Suprapubic skin (tissue), 4 donors: ENCODE measurements around the gene TESK1. TPM values are rescaled to one million over a fixed set of nuclear protein-coding genes. Genes with fewer than 3 reads are reported as not detected.

Experiments
- DNase-seq, 2 donors: peaks; one replicate each; pipeline ENCODE4 v3.0.0-alpha.2; 2019; ENCODE audit warnings: low spot score in 2 of 2
- H3K27ac ChIP-seq: fragments of 200-600 bp; sonication (generic); one replicate; pipeline ENCODE4 v1.5.1; 2019
- H3K27me3 ChIP-seq: fragments of 200-600 bp; sonication (generic); one replicate; pipeline ENCODE4 v1.5.1; 2019
- H3K36me3 ChIP-seq: fragments of 200-600 bp; sonication (generic); one replicate; pipeline ENCODE4 v1.5.1; 2019
- H3K4me1 ChIP-seq: fragments of 200-600 bp; sonication (generic); one replicate; pipeline ENCODE4 v1.5.1; 2019
- H3K4me3 ChIP-seq: fragments of 200-600 bp; sonication (generic); one replicate; pipeline ENCODE4 v1.5.1; 2019; ENCODE audit warnings: mild to moderate bottlenecking
- H3K9me3 ChIP-seq: fragments of 200-600 bp; sonication (generic); one replicate; pipeline ENCODE4 v1.5.1; 2019
- EP300 ChIP-seq: sonication (generic); formaldehyde crosslinking; IDR thresholded peaks from one replicate; pipeline ENCODE4 v1.6.1; 2017; ENCODE audit warnings: antibody characterized with exemption
- POLR2A ChIP-seq, 2 donors: fragments of 450-650 bp; IDR thresholded peaks; one replicate each; pipeline ENCODE4 v1.6.1; 2017; ENCODE audit warnings: antibody characterized with exemption in 2 of 2, mild to moderate bottlenecking in 2 of 2, moderate library complexity in 2 of 2
- POLR2AphosphoS5 ChIP-seq, 3 donors: sonication (generic); formaldehyde crosslinking; IDR thresholded peaks; one replicate each; pipeline ENCODE4 v1.6.1; 2017; ENCODE audit warnings: antibody characterized with exemption in 3 of 3
- WGBS: methylation state at CpG from one replicate; pipeline ENCODE4 v1.1.5; 2018; 5-methylcytosine and 5-hydroxymethylcytosine counted together
- total RNA-seq, 4 donors: library from RNA; depleted of rRNA; stranded (reverse); fragments of >200 nt; gene quantifications; one replicate each; pipeline ENCODE4 v1.1.0, GENCODE V29; 2016
- TF ChIP-seq, protein P1 (sequence below), 2 donors: fragments of 200-600 bp in 1 of 2; fragments of 450-650 bp in 1 of 2; sonication (generic) in 1 of 2; IDR thresholded peaks; one replicate each; pipeline ENCODE4 v1.5.1; 2016 to 2019; ENCODE audit warnings: antibody characterized with exemption in 2 of 2, mild to moderate bottlenecking in 1 of 2, moderate library complexity in 1 of 2

The TESK1 gene
- total RNA-seq, 4 donors from 2014 or later, result 34.1 to 50.7 (median 46.5) TPM

DNA sequence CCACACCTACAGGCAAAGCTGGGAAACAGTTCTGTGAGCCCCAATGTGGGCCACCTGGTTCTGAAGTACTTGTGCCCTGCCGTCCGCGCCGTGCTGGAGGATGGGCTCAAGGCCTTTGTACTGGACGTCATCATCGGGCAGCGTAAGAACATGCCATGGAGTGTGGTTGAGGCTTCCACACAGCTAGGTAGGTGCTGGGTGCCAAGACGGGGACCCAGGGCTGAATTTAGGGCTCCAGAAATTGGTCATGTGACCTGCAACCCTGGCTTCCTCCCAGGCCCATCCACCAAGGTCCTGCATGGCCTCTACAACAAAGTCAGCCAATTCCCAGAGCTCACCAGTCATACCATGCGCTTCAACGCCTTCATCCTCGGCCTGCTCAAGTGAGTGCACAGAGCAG is 46.9 kb upstream of the TESK1 start:
- peaks cover 55% of the 10 kb centered on the region for H3K36me3 ChIP-seq
- no peaks in the 10 kb centered on the region for H3K27me3 ChIP-seq
- 92% methylated on average over 11 of the region's 11 CpGs for WGBS
- no peak overlapping the region for H3K27ac ChIP-seq
- no peak overlapping the region for H3K4me3 ChIP-seq
- TF ChIP-seq POLR2AphosphoS5 (IDR thresholded peaks at IDR 0.05), result no peak
- TF ChIP-seq EP300, result no peak
- TF ChIP-seq, protein P1, sequence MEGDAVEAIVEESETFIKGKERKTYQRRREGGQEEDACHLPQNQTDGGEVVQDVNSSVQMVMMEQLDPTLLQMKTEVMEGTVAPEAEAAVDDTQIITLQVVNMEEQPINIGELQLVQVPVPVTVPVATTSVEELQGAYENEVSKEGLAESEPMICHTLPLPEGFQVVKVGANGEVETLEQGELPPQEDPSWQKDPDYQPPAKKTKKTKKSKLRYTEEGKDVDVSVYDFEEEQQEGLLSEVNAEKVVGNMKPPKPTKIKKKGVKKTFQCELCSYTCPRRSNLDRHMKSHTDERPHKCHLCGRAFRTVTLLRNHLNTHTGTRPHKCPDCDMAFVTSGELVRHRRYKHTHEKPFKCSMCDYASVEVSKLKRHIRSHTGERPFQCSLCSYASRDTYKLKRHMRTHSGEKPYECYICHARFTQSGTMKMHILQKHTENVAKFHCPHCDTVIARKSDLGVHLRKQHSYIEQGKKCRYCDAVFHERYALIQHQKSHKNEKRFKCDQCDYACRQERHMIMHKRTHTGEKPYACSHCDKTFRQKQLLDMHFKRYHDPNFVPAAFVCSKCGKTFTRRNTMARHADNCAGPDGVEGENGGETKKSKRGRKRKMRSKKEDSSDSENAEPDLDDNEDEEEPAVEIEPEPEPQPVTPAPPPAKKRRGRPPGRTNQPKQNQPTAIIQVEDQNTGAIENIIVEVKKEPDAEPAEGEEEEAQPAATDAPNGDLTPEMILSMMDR (IDR thresholded peaks at IDR 0.05), result no peak
- H3K9me3 ChIP-seq, result no peaks in the 10 kb centered on the region
- H3K4me1 ChIP-seq, result peaks cover 19% of the 10 kb centered on the region
- DNase-seq, result peak in 1 of 2 donors; percentile 61

DNA sequence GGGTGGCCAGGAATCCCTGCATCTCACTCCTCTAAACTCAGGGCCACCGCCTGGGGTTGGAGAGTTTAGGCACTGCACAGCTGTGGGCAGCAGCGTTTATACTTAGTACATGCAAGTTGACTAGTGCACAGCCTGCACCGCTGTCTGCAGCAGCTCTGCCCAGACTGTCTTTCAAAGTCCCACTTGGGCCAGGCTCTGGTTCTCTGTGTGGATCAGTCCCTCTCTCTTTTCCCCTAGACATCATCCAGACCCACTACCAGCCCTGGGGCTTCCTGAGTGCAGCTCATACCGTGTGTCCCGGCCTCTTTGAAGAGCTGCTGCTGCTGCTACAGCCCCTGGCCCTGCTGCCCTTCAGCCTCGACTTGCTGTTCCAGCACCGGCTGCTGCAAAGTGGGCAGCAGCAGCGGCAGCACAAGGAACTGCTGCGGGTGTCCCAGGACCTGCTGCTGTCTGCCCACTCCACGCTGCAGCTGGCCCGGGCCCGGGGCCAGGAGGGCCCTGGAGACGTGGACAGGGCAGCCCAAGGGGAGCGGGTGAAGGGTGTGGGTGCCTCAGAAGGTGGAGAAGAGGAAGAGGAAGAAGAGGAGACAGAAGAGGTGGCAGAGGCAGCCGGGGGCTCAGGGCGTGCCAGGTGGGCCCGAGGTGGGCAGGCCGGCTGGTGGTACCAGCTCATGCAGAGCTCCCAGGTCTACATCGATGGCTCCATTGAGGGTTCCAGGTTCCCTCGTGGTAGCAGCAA is 45.1 kb upstream of the TESK1 start:
- H3K36me3 ChIP-seq, result peaks cover 54% of the 10 kb centered on the region
- H3K4me1 ChIP-seq, result peaks cover 31% of the 10 kb centered on the region
- TF ChIP-seq, protein P1 (IDR thresholded peaks at IDR 0.05), result no peak
- TF ChIP-seq POLR2A (IDR thresholded peaks at IDR 0.05), result no peak
- TF ChIP-seq POLR2AphosphoS5 (IDR thresholded peaks at IDR 0.05), result no peak
- no peak for TF ChIP-seq EP300
- H3K27me3 ChIP-seq, result no peaks in the 10 kb centered on the region
- no peak overlapping the region for H3K27ac ChIP-seq
- no peak overlapping the region for H3K4me3 ChIP-seq
- no peak for DNase-seq
- 87% methylated on average over 19 of the region's 20 CpGs for WGBS
- no peaks in the 10 kb centered on the region for H3K9me3 ChIP-seq

DNA sequence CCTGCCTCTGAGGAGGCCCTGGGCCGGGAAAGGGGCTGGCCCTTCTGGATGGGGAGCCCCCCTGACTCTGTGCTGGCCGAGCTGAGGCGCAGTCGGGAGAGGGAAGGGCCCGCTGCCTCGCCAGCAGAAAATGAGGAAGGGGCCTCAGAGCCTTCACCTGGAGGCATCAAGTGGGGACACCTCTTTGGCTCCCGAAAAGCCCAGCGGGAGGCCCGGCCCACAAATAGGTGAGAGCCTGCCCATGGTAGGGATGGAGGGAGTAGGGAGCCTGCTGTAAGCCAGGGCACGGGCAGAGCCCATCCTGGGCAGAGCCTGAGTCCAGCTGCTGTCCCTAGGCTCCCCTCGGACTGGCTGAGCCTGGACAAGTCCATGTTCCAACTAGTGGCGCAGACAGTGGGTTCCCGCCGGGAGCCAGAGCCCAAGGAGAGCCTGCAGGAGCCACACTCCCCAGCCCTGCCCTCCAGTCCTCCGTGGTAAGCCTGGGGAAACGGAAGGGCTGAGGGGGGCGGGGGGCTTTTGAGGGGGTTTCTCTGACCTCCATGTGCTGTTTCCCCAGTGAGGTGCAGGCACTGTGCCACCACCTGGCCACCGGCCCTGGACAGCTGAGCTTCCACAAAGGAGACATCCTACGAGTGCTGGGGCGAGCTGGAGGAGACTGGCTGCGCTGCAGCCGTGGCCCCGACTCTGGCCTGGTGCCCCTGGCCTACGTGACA is 44.3 kb upstream of the TESK1 start:
- Histone ChIP-seq H3K36me3 (peaks cover 46% of the 10 kb centered on the region), H3K27me3 (no peaks in the 10 kb centered on the region), H3K4me3 (no peak overlapping the region), H3K27ac (no peak overlapping the region), H3K9me3 (no peaks in the 10 kb centered on the region), H3K4me1 (peaks cover 37% of the 10 kb centered on the region)
- no peak for TF ChIP-seq POLR2A (IDR thresholded peaks at IDR 0.05)
- no peak for TF ChIP-seq POLR2AphosphoS5 (IDR thresholded peaks at IDR 0.05)
- no peak for TF ChIP-seq EP300
- TF ChIP-seq, protein P1 (IDR thresholded peaks at IDR 0.05), result no peak
- 87% methylated on average over 8 of the region's 24 CpGs for WGBS
- DNase-seq, result no peak

DNA sequence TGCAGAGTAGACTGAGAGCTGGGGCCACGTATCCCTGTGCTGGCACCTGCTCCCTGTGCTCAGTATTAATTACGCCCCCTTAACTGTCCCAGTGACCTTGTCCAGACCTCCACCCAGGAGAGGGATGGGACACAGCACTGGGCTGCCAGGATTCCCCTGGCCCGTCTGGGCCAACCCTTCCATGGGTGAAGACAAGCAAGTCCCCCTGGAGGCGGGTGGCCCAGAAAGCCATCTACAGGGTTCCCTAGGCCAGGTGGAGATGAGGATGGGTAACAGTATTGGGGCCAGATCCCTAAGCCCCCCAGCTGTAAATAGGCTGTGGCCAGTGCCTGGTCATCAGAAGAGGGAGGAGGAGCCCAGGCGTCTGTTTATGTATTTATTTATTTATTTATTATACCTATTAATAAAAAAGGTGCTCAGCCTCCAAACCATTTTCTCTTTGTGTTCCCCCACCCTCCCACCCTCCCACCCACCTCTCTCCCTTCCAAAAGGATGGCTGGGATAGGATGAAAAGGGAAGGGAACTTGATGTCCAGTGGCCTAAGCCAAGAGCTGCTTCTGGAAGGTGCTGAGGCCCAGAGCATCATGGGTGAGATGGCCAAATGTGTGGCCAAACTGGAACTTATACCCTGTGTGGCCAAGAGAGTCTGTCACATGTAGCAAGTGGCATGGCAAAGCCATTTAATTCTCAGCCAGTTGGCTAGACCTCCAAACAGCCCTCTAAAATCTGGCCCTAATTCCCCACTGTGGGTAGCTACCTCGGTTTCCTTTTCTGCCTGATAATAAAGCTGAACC is 43.4 kb upstream of the TESK1 start:
- Histone ChIP-seq H3K4me3 (no peak overlapping the region), H3K27me3 (no peaks in the 10 kb centered on the region), H3K36me3 (peaks cover 37% of the 10 kb centered on the region), H3K27ac (no peak overlapping the region), H3K4me1 (peaks cover 37% of the 10 kb centered on the region), H3K9me3 (no peaks in the 10 kb centered on the region)
- 76% methylated on average over 4 of the region's 6 CpGs for WGBS
- peak in 1 of 2 donors; percentile 67 for DNase-seq
- TF ChIP-seq EP300 (no peak), POLR2A (IDR thresholded peaks at IDR 0.05) (no peak), POLR2AphosphoS5 (IDR thresholded peaks at IDR 0.05) (no peak)
- TF ChIP-seq, protein P1 (IDR thresholded peaks at IDR 0.05), result no peak
